ENCODE results near the gene TMEM131L.
A peak's percentile ranks its signal among the peaks of the same experiment; 100 is the strongest.
"Not testable (repeated sequence)": the region's sequence is repeated elsewhere in the genome, so short reads cannot be mapped to it uniquely, and the experiment has no call there.

The TMEM131L gene

DNA sequence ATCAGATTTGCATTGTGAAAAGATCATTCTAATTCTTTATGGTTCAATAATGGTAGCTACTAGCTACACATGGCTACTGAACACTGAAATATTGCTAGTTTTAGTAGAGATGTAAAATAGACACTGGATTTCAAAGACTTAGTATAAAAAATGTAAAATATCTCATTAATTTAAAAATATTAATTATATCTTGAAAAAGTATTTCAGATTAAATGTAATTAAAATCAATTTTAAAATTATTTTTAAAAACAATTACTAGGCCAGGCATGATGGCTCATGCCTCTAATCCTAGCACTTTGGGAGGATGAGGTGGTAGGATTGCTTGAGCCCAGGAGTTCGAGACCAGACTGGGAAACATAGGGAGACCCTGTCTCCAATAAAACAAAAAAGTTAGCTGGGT, 197.5 kb downstream of the TMEM131L start:
- H3K9ac ChIP-seq (ENCODE audit: low read length): no peak overlapping the region
- H3K4me1 ChIP-seq (ENCODE audit: control insufficient read depth, low read depth, low read length): no peaks in the 10 kb centered on the region
- H3K9me3 ChIP-seq (ENCODE audit: control insufficient read depth, low read depth, low read length): no peaks in the 10 kb centered on the region
- no peaks in the 10 kb centered on the region for H3K27me3 ChIP-seq (ENCODE audit: control insufficient read depth, insufficient read depth, low read length)
- no peak overlapping the region for H3K27ac ChIP-seq (ENCODE audit: low read length)
- no peak overlapping the region for H3K4me3 ChIP-seq (ENCODE audit: low read length)
- H3K36me3 ChIP-seq (ENCODE audit: control insufficient read depth, low read depth, low read length): no peaks in the 10 kb centered on the region

DNA sequence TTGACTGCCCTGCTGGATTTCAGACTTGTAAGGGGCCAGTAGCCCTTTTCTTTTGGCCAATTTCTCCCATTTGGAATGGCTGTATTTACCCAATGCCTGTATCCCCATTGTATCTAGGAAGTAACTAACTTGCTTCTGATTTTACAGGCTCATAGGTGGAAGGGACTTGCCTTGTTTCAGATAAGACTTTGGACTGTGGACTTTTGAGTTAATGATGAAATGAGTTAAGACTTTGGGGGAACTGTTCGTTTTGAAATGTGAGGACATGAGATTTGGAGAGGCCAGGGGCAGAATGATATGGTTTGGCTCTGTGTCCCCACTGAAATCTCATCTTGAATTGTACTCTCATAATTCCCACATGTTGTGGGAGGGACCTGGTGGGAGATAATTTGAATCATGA, 200.3 kb downstream of the TMEM131L start:
- not testable (repeated sequence) for H3K9me3 ChIP-seq (ENCODE audit: control insufficient read depth, low read depth, low read length); H3K36me3 ChIP-seq (ENCODE audit: control insufficient read depth, low read depth, low read length); H3K9ac ChIP-seq (ENCODE audit: low read length); H3K27me3 ChIP-seq (ENCODE audit: control insufficient read depth, insufficient read depth, low read length); H3K27ac ChIP-seq (ENCODE audit: low read length); H3K4me3 ChIP-seq (ENCODE audit: low read length); H3K4me1 ChIP-seq (ENCODE audit: control insufficient read depth, low read depth, low read length)

DNA sequence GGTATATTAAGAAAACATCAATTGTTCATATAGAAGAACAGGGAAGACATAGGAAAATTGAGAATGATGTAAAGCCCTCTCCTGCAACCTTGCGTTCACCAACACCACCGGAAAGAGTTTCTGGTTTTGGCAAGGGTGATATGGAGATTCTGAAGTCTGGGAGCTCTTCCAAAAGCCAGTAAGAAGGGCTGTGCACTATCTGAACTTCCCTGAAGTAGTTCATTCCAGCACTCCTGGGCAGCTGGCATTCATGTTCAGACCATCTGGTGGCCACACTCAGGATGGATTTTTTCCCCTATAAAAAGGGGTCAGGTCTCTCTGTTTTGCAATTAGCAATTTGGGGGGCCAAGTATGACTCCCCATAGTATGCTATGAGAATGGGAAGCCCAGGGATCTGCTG, 202.5 kb downstream of the TMEM131L start:
- H3K27me3 ChIP-seq (ENCODE audit: control insufficient read depth, insufficient read depth, low read length): no peaks in the 10 kb centered on the region
- no peaks in the 10 kb centered on the region for H3K4me1 ChIP-seq (ENCODE audit: control insufficient read depth, low read depth, low read length)
- H3K4me3 ChIP-seq (ENCODE audit: low read length): no peak overlapping the region
- H3K36me3 ChIP-seq (ENCODE audit: control insufficient read depth, low read depth, low read length): no peaks in the 10 kb centered on the region
- H3K9me3 ChIP-seq (ENCODE audit: control insufficient read depth, low read depth, low read length): no peaks in the 10 kb centered on the region
- no peak overlapping the region for H3K9ac ChIP-seq (ENCODE audit: low read length)
- H3K27ac ChIP-seq (ENCODE audit: low read length): no peak overlapping the region

DNA sequence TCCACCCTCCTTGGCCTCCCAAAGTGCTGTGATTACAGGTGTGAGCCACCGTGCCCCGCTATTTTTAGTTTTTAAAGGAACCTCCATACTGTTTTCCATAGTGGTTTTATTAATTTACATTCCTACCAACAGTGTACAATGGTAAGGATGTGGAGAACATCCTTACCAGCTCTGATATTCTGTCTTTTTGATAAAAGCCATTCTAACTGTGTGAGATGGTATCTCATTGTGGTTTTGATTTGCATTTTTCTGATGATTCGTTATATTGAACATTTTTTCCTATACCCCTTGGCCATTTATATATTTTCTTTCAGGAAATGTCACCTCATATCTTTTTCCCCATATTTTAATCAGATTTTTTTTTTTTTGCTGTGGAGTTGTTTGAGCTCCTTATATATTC, 203.7 kb downstream of the TMEM131L start:
- no peak overlapping the region for H3K4me3 ChIP-seq (ENCODE audit: low read length)
- H3K27me3 ChIP-seq (ENCODE audit: control insufficient read depth, insufficient read depth, low read length): no peaks in the 10 kb centered on the region
- H3K36me3 ChIP-seq (ENCODE audit: control insufficient read depth, low read depth, low read length): no peaks in the 10 kb centered on the region
- no peak overlapping the region for H3K27ac ChIP-seq (ENCODE audit: low read length)
- no peaks in the 10 kb centered on the region for H3K4me1 ChIP-seq (ENCODE audit: control insufficient read depth, low read depth, low read length)
- no peaks in the 10 kb centered on the region for H3K9me3 ChIP-seq (ENCODE audit: control insufficient read depth, low read depth, low read length)
- no peak overlapping the region for H3K9ac ChIP-seq (ENCODE audit: low read length)

DNA sequence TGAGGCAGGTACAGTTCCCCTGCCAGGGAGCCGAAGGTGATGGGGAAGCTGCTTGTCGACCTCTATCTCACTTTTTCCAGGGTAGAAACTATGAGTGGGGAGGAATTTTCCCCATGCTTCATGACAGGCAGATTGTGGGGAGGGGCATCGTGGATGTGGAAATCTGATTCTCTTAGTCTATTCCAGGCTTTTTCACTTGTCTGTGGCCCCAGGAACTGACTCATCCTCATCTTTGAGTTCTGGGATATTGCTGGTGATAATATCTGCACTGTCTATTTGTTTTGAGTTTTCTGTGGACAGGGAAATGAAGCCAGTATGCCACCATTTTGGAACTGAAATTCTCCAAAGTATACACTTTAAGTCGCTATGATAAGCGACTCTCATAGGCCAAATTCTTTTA, 210.3 kb downstream of the TMEM131L start:
- Histone ChIP-seq H3K4me1 (ENCODE audit: control insufficient read depth, low read depth, low read length) (no peaks in the 10 kb centered on the region), H3K36me3 (ENCODE audit: control insufficient read depth, low read depth, low read length) (no peaks in the 10 kb centered on the region), H3K27ac (ENCODE audit: low read length) (no peak overlapping the region), H3K9ac (ENCODE audit: low read length) (no peak overlapping the region), H3K9me3 (ENCODE audit: control insufficient read depth, low read depth, low read length) (no peaks in the 10 kb centered on the region), H3K4me3 (ENCODE audit: low read length) (no peak overlapping the region), H3K27me3 (ENCODE audit: control insufficient read depth, insufficient read depth, low read length) (no peaks in the 10 kb centered on the region)

DNA sequence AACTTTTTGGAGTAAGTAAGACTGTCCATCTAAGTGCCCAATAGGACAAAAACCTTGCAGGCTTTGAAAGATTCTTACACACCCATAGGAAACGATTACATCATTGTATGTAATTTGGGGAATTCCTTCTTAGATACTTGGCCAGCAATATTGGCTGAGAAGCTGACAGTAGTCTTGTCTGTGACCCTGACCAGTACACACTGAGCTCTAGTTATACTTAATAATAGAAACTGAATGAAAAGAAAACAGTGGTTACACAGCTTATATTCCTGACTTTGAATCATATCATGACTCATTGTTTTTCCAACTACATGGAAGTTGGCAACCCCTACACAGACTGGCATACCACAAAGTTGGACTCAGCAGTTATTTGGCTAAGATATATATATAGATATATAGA, 210.8 kb downstream of the TMEM131L start:
- no peak overlapping the region for H3K9ac ChIP-seq (ENCODE audit: low read length)
- no peaks in the 10 kb centered on the region for H3K36me3 ChIP-seq (ENCODE audit: control insufficient read depth, low read depth, low read length)
- no peaks in the 10 kb centered on the region for H3K9me3 ChIP-seq (ENCODE audit: control insufficient read depth, low read depth, low read length)
- peaks cover 5% of the 10 kb centered on the region for H3K27me3 ChIP-seq (ENCODE audit: control insufficient read depth, insufficient read depth, low read length)
- H3K27ac ChIP-seq (ENCODE audit: low read length): no peak overlapping the region
- no peaks in the 10 kb centered on the region for H3K4me1 ChIP-seq (ENCODE audit: control insufficient read depth, low read depth, low read length)
- no peak overlapping the region for H3K4me3 ChIP-seq (ENCODE audit: low read length)

DNA sequence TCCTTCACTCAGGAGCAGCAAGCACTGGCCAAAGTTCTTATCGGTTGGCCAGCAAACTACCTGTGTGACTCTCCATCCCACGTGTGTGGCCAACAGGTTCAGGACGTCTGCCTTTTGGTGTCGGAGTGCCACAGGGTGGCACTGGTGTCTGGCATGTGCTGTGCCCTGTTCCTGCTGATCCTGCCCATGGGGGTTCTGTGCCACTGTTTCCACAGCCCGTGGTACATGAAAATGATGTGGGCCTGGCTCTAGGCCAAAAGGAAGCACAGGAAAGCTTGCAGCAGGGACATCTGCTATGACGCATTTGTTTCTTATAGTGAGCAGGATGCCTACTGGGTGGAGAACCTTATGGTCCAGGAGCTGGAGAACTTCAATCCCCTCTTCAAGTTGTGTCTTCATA, 213.3 kb downstream of the TMEM131L start:
- Histone ChIP-seq H3K9ac (ENCODE audit: low read length) (no peak overlapping the region), H3K4me1 (ENCODE audit: control insufficient read depth, low read depth, low read length) (no peaks in the 10 kb centered on the region), H3K9me3 (ENCODE audit: control insufficient read depth, low read depth, low read length) (no peaks in the 10 kb centered on the region), H3K4me3 (ENCODE audit: low read length) (no peak overlapping the region), H3K36me3 (ENCODE audit: control insufficient read depth, low read depth, low read length) (no peaks in the 10 kb centered on the region), H3K27me3 (ENCODE audit: control insufficient read depth, insufficient read depth, low read length) (peaks cover 30% of the 10 kb centered on the region), H3K27ac (ENCODE audit: low read length) (no peak overlapping the region)

DNA sequence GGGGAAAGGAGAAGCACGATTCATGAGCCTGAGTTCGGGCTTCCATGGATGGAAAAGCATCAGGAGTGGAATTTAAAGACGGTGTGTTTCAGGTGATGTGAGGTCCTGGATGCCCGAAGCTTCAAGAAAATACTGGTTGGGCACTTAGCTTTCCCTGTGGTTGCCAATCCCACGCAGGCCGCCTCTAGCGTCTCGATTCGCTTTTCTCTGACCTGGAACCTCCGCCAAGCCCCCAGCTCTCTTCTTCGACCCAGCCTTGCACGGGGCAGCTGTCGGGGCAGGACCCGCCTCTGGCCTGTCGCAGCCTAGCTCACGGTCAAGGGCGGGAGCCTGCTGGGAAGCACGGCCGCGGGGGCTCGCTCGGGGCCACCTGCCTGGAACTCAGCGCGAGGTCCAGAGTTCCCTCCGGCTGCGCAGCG, 217.6 kb downstream of the TMEM131L start:
- no peak overlapping the region for H3K27ac ChIP-seq (ENCODE audit: low read length)
- no peaks in the 10 kb centered on the region for H3K36me3 ChIP-seq (ENCODE audit: control insufficient read depth, low read depth, low read length)
- H3K9me3 ChIP-seq (ENCODE audit: control insufficient read depth, low read depth, low read length): peaks cover 15% of the 10 kb centered on the region
- peaks cover 50% of the 10 kb centered on the region for H3K27me3 ChIP-seq (ENCODE audit: control insufficient read depth, insufficient read depth, low read length)
- no peaks in the 10 kb centered on the region for H3K4me1 ChIP-seq (ENCODE audit: control insufficient read depth, low read depth, low read length)
- no peak overlapping the region for H3K9ac ChIP-seq (ENCODE audit: low read length)
- H3K4me3 ChIP-seq (ENCODE audit: low read length): peak overlapping the region; percentile 66

DNA sequence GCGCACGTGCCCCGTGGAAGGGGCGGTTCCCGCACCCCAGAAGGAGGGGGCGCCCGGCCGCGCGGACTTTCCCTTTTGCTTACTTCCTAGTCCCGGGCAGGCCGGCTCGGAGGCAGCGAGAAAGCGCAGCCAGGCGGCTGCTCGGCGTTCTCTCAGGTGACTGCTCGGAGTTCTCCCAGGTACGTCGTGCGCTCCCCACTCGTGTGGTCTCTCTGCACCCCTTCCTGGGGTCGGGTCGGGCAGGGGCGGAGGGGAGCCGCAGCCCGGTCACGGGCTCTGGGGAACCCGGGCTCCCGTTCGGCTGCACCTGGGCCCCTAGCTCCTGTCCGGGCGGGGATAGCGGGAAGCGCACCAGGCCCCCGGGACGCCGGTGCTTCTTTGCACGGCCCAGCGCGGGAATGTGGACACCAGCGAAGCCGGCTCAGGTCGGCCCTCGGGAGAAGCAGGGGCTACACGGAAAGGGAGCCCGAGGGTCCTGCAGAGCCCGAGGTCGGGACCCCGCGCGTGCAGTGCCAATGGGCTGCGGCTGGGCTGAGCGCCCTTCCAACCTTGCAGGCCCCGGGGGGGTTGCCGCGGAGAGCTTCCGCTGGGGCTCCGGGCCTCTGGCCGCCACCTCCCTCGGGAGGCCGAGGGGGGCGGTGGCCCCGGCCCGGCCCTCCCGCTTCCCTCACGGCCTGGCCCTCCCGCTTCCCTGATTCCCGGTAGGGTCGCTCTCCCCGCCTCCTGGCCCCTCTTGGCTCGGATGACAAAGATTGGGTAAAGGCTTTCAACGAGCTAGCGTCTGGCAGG, 218.2 kb downstream of the TMEM131L start, which contains the start of gene TLR2:
Gene TLR2, plus strand, starts transcription at position 99 of the 789 bp plus-strand sequence. CDS start 18,628 bp downstream, outside the sequence.
- Histone ChIP-seq H3K27ac (ENCODE audit: low read length) (no peak within 1 kb of the TSS), H3K4me1 (ENCODE audit: control insufficient read depth, low read depth, low read length) (no peaks in the 10 kb centered on the region), H3K27me3 (ENCODE audit: control insufficient read depth, insufficient read depth, low read length) (peaks cover 50% of the 10 kb centered on the region), H3K4me3 (ENCODE audit: low read length) (peak within 1 kb of the TSS; percentile 66), H3K36me3 (ENCODE audit: control insufficient read depth, low read depth, low read length) (no peaks in the 10 kb centered on the region), H3K9ac (ENCODE audit: low read length) (no peak within 1 kb of the TSS), H3K9me3 (ENCODE audit: control insufficient read depth, low read depth, low read length) (peaks cover 16% of the 10 kb centered on the region)

DNA sequence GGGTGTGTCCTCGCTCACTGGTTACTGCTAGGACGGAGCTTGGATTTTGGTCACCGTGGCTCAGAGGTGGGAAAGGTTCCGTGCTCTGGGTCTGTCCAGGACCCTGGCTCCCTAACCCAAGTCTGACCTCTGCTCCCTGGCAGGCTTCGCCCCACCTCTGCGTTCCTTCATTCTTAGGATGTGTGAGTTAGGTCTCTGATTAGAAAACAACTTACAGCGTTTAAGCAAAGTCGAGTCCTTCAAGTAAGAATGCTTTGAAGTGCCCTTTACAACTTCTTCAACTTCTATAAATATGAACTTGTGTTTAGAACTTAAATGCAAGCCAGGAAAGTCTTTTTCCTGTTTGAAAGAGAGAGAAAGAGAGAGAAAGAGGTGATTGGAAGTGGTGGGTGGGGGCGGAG, 218.8 kb downstream of the TMEM131L start:
- H3K36me3 ChIP-seq (ENCODE audit: control insufficient read depth, low read depth, low read length): no peaks in the 10 kb centered on the region
- H3K27ac ChIP-seq (ENCODE audit: low read length): no peak overlapping the region
- H3K27me3 ChIP-seq (ENCODE audit: control insufficient read depth, insufficient read depth, low read length): peaks cover 50% of the 10 kb centered on the region
- no peak overlapping the region for H3K9ac ChIP-seq (ENCODE audit: low read length)
- H3K4me3 ChIP-seq (ENCODE audit: low read length): peak overlapping the region; percentile 66
- H3K9me3 ChIP-seq (ENCODE audit: control insufficient read depth, low read depth, low read length): peaks cover 16% of the 10 kb centered on the region
- no peaks in the 10 kb centered on the region for H3K4me1 ChIP-seq (ENCODE audit: control insufficient read depth, low read depth, low read length)

Data from iPS-18a (cell line).